Rectal smooth muscle tissue (tissue), 1 donor: ENCODE results near the gene ECM1.

ENCODE experiments used
- H3K27ac ChIP-seq: one replicate; pipeline ENCODE4 v1.7.0; 2013; ENCODE audit warnings: low read depth, low read length, inconsistent platforms
- H3K27me3 ChIP-seq: one replicate; pipeline ENCODE4 v1.7.0; 2013; ENCODE audit warnings: low read length; ENCODE audit not compliant: control insufficient read depth, insufficient read depth
- H3K36me3 ChIP-seq: one replicate; pipeline ENCODE4 v1.7.0; 2013; ENCODE audit warnings: low read length; ENCODE audit not compliant: control insufficient read depth, insufficient read depth
- H3K4me1 ChIP-seq: one replicate; pipeline ENCODE4 v1.7.0; 2013; ENCODE audit warnings: low read length; ENCODE audit not compliant: control insufficient read depth, insufficient read depth
- H3K4me3 ChIP-seq: one replicate; pipeline ENCODE4 v1.7.0; 2013; ENCODE audit warnings: low read length
- H3K9ac ChIP-seq: one replicate; pipeline ENCODE4 v1.7.0; 2013; ENCODE audit warnings: low read length

Gene ECM1

DNA sequence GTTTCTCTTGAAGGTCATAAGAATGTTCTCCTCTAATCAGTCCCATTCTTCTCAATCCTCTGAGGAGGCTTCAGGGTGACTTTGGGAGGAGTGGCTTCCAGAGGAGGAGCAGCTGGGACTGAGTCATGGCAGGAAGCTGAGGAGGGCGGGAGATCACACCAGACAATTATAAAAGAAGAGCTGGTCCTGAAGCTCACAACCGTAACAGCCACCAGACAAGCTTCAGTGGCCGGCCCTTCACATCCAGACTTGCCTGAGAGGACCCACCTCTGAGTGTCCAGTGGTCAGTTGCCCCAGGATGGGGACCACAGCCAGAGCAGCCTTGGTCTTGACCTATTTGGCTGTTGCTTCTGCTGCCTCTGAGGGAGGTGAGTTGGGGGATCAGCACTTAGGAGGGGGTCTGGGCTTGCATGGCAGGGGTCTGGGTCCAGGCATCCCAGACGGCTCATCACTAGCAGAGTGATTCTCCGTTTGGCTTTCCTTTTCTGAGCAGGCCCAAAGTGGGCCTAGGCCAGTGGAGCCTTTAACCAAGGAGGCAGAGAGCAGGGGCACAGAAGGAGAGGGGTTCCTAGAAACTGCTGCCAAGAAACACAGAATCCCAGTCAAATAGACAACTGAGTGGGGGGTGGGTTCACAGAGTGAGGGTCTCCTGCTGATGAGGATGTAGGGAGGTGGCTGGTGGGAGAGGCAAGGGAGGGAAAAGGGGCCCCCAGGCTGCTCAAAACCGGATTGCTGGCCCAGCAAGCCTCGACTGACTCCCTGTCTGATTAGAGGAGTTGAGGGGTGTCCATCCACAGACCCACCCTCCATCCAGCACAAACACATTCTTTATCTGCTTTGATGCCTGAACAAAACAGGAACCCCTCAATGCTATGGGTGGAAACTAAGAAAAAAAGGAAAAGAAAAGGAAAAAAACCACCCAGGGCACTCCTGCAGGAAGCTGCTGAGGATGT lies at the start of gene ECM1:
Gene ECM1 (plus strand): TSS at position 198 of the 953 bp plus-strand sequence. CDS start 101 bp downstream, at position 299.
- Histone ChIP-seq H3K27ac (peak within 1 kb of the TSS; percentile 51), H3K27me3 (no peaks in the 10 kb centered on the region), H3K9ac (peak within 1 kb of the TSS; percentile 32), H3K36me3 (peaks cover 14% of the 10 kb centered on the region), H3K4me1 (no peaks in the 10 kb centered on the region), H3K4me3 (peak within 1 kb of the TSS; percentile 54)

DNA sequence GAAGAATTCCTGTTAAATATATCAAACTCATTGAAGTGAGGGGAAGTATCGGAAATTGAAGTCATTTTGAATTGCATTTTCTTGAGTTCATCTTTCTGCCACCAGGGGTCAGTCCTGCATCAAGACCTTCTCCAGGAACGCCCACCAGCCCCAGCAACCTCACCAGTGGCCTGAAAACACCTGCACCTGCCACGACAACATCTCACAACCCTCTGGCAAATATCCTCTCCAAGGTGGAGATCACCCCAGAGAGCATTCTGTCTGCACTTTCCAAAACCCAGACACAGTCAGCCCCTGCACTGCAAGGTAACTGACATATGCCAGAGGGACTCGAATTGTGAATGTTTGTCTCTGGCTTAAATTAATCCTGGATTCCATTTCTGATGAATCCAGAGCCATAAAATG lies 43.5 kb upstream of the ECM1 start:
- Histone ChIP-seq H3K4me1 (no peaks in the 10 kb centered on the region), H3K4me3 (no peak overlapping the region), H3K9ac (no peak overlapping the region), H3K36me3 (peaks cover 7% of the 10 kb centered on the region), H3K27me3 (no peaks in the 10 kb centered on the region), H3K27ac (no peak overlapping the region)

DNA sequence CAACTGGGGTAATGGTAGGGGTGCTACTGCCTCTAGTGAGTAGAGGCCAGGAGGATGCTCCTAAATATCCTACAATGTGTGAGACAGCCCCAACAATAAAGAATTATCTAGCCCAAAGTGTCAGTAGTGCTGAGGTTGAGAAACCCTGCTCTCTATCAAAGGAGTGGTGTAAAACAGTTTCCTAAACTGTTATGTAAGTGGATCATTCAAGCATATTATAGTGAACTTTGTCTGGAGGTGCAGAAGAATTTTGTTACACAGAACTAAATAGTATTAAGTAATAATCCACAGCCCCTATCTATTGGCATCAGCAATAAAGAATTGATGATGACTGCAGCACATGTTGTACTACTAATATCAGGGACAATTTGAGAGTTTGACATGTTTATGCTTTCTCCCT lies 40.9 kb upstream of the ECM1 start:
- H3K27ac ChIP-seq, result no peak overlapping the region
- H3K36me3 ChIP-seq, result peaks cover 23% of the 10 kb centered on the region
- no peaks in the 10 kb centered on the region for H3K27me3 ChIP-seq
- no peak overlapping the region for H3K4me3 ChIP-seq
- no peak overlapping the region for H3K9ac ChIP-seq
- H3K4me1 ChIP-seq, result no peaks in the 10 kb centered on the region

DNA sequence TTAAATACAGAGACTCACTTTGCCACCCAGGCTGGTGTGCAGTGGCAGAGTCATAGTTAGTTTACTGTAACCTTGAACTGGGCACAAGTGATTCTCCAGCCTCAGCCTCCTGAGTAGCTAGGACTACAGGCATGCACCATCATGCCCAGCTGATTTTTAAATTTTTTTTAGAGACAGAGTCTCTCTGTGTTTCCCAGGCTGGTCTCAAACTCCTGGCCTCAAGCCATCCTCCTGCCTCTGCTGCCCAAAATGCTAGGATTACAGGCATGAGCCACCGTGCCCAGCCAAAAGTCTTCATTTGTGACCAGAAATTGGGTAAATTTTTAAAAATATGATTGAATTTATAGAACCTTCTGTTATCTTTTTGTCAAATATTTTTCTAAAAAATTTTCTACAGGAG lies 38.6 kb upstream of the ECM1 start:
- Histone ChIP-seq H3K27ac (no peak overlapping the region), H3K9ac (no peak overlapping the region), H3K4me3 (no peak overlapping the region), H3K4me1 (no peaks in the 10 kb centered on the region), H3K27me3 (no peaks in the 10 kb centered on the region), H3K36me3 (peaks cover 30% of the 10 kb centered on the region)

DNA sequence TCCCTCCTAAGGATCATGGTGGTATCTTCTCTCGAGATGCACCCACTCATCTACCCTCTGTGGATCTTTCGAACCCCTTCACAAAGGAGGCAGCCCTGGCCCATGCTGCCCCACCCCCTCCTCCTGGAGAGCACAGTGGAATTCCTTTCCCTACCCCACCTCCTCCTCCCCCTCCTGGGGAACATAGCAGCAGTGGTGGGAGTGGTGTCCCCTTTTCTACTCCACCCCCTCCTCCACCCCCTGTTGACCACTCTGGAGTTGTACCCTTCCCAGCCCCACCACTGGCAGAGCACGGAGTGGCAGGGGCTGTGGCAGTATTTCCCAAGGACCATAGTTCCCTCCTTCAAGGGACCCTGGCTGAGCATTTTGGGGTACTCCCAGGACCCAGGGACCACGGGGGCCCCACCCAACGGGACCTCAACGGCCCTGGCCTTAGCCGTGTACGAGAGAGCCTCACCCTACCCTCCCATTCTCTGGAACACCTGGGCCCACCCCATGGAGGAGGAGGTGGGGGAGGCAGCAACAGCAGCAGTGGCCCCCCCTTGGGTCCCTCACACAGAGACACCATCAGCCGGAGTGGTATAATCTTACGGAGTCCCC lies 35.2 kb upstream of the ECM1 start:
- H3K4me1 ChIP-seq, result no peaks in the 10 kb centered on the region
- no peak overlapping the region for H3K27ac ChIP-seq
- H3K36me3 ChIP-seq, result peaks cover 23% of the 10 kb centered on the region
- no peak overlapping the region for H3K4me3 ChIP-seq
- H3K27me3 ChIP-seq, result no peaks in the 10 kb centered on the region
- H3K9ac ChIP-seq, result no peak overlapping the region

DNA sequence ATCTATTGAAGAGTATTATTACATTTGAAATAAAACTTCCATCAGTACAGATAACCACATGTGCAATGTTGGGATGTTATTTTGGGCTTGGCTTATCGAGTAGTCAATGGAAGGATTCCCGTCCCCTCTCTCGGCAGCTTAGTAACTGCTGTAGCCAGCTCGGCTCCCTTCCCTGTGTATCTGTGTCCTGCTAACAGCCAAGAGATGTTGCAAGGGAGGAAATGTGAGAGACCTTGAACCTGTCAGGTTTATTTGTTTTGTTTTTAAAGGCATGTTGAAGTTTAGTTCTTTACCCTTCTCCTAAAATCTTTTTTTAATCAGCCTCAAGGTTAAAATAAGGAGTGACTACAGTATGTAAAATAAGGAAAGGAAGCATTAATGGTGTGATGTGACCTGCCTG lies 34.2 kb upstream of the ECM1 start:
- Histone ChIP-seq H3K9ac (no peak overlapping the region), H3K4me1 (no peaks in the 10 kb centered on the region), H3K27me3 (no peaks in the 10 kb centered on the region), H3K36me3 (peaks cover 23% of the 10 kb centered on the region), H3K27ac (no peak overlapping the region), H3K4me3 (no peak overlapping the region)

DNA sequence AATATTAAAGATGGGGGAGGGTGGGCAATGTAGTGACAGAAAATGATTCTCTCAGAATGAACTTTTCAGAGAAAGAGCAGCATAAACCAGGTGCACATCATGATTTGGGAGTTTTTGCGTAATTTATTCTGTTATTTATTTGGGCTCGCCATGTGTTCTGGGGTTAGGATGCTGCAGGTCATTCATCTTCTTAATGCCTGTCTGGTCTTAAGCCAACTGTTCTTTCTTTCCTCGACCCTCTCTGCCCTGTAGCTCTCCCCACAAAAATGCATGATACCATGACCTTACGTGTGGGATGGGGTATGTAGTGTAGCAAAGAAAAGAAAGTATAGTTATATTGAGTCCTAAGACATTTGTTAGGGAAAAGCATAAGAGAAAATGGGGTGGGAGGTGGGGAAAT lies 33.0 kb upstream of the ECM1 start:
- no peaks in the 10 kb centered on the region for H3K27me3 ChIP-seq
- no peak overlapping the region for H3K27ac ChIP-seq
- H3K4me3 ChIP-seq, result no peak overlapping the region
- no peak overlapping the region for H3K9ac ChIP-seq
- peaks cover 23% of the 10 kb centered on the region for H3K36me3 ChIP-seq
- H3K4me1 ChIP-seq, result no peaks in the 10 kb centered on the region

DNA sequence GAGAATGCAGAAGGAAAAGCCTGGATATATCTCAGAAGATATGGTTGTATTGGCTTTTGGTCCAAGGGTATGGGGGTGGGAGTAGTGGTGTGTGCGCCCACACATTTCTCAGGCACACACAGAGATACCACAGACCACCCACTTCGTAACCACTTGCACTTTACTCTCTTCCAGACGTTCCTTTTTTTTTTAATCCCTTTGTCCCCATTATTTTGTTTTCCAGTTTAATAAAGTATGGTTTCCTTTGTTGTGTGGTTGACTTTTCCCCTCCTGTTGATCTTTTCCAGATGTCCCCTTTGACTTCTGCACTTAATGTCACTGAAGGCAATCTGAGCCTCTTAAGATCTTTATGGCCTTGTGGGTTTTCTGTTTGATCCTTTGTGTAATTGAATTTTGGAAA lies 31.2 kb upstream of the ECM1 start:
- no peak overlapping the region for H3K27ac ChIP-seq
- no peaks in the 10 kb centered on the region for H3K4me1 ChIP-seq
- H3K27me3 ChIP-seq, result no peaks in the 10 kb centered on the region
- no peak overlapping the region for H3K9ac ChIP-seq
- peaks cover 9% of the 10 kb centered on the region for H3K36me3 ChIP-seq
- no peak overlapping the region for H3K4me3 ChIP-seq

DNA sequence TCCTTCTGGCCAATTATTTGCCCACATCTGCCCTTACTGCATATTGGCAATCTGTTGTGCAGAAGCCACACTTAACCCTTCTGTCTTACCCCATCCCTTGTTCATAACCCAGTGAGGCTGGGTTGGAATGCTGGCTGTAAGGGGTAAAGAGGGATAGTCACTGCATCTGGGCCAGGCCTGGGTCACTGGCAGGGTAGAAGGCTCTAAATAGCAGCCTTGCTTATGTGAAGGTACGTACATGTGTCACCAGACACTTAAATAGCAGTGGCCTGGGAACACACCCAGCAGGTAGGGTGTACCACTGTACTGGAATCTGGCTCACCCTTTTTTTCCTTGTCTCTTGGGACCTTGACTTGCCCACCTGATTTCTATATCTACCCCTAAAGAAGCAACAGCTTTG lies 30.6 kb upstream of the ECM1 start:
- no peak overlapping the region for H3K4me3 ChIP-seq
- H3K27ac ChIP-seq, result no peak overlapping the region
- H3K4me1 ChIP-seq, result no peaks in the 10 kb centered on the region
- H3K9ac ChIP-seq, result no peak overlapping the region
- H3K27me3 ChIP-seq, result no peaks in the 10 kb centered on the region
- peaks cover 3% of the 10 kb centered on the region for H3K36me3 ChIP-seq

DNA sequence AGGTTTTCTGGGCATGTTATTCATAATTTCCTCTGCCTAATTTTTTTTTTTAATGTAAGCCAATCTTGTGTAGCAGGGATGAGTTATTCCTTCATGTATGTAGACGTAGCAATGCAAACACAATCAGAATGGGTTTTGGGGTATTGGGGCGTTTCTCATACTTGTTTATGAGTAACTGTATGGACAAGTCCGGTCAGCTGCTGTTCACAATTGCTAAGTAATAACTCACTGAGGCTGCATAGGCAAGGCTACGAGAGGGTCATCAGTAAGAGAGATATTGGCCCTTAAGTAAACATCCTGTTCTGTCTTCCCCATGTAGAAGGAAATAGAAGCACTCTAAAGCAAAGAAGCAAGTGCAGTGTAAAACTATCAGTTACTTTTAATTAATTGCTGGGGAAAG lies 30.2 kb upstream of the ECM1 start:
- Histone ChIP-seq H3K4me1 (no peaks in the 10 kb centered on the region), H3K9ac (no peak overlapping the region), H3K36me3 (no peaks in the 10 kb centered on the region), H3K27me3 (no peaks in the 10 kb centered on the region), H3K4me3 (no peak overlapping the region), H3K27ac (no peak overlapping the region)

DNA sequence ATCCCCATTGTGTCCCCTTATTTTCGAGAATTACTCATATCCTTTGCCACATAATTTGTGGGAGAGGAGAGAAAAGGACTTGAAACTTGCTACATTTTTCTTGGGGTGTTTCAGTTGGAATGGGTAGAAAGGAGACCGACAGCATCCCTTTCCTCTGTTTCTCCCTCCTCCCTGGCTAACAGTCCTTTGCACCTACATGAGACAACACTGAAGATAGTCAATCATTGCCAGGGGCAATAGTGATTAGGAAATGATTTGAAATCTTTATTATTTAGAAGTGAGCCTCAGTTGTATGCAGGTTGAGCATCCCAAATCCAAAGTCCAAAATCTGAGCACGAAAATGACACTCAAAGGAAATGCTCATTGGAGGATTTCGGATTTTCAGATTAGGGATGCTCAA lies 28.5 kb upstream of the ECM1 start:
- no peaks in the 10 kb centered on the region for H3K27me3 ChIP-seq
- no peak overlapping the region for H3K27ac ChIP-seq
- H3K9ac ChIP-seq, result no peak overlapping the region
- no peak overlapping the region for H3K4me3 ChIP-seq
- no peaks in the 10 kb centered on the region for H3K4me1 ChIP-seq
- H3K36me3 ChIP-seq, result no peaks in the 10 kb centered on the region

DNA sequence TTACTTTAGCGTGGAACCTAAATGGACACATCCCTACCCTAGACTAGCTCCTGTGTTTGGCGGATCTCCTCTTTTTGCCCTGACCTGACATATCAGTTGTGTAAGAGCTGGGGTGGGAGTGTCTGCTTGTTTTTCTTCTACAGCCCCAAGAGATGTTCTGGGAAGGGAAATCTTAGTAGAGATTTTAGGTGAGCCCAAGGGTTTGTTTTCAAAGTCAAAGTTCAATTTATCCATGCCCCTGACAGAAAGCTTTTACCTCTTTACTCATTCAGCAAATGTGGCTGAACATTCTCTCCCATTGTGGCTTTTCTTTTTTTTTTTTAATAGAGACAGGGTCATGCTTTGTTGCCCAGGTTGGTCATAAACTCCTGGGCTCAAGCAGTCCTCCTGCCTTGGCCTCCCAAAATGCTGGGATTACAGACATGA lies 28.0 kb upstream of the ECM1 start:
- H3K27me3 ChIP-seq, result no peaks in the 10 kb centered on the region
- no peaks in the 10 kb centered on the region for H3K4me1 ChIP-seq
- no peak overlapping the region for H3K9ac ChIP-seq
- no peak overlapping the region for H3K4me3 ChIP-seq
- H3K36me3 ChIP-seq, result no peaks in the 10 kb centered on the region
- no peak overlapping the region for H3K27ac ChIP-seq

DNA sequence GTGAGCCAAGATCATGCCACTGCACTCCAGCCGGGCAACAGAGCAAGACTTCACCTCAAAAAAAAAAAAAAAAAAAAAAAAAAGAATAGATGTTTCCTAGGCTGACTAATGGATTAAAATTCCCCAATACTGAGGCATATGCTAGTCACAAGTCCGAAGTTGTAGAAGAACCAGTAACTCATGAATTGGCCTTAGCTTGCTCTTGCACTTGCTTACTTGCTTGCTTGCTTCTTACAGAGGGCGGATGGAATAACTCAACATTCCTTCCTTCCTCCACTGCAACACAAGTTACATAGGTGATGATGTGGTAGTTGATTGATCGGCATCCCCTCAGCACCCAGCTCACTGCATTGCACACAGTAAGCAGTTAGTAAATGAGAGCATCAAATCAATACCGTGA lies 23.5 kb upstream of the ECM1 start:
- H3K27me3 ChIP-seq, result no peaks in the 10 kb centered on the region
- no peak overlapping the region for H3K9ac ChIP-seq
- H3K36me3 ChIP-seq, result no peaks in the 10 kb centered on the region
- H3K27ac ChIP-seq, result no peak overlapping the region
- no peaks in the 10 kb centered on the region for H3K4me1 ChIP-seq
- H3K4me3 ChIP-seq, result no peak overlapping the region
